NB4 (cell line): ENCODE measurements around the gene TMEM240.
"Not testable (repeated sequence)": the region's sequence is repeated elsewhere in the genome, so short reads cannot be mapped to it uniquely, and the experiment has no call there.

Experiments used
- POLR2A ChIP-seq: IDR thresholded peaks from 2 replicates; pipeline ENCODE4 v1.6.1; 2011; ENCODE audit warnings: mild to moderate bottlenecking; ENCODE audit not compliant: insufficient read length; ENCODE audit errors: extremely low read depth
- TF ChIP-seq, protein P1 (sequence below): IDR thresholded peaks from one replicate; pipeline ENCODE4 v1.5.1; 2012; ENCODE audit warnings: low read depth, low read length

- TF ChIP-seq, protein P1, sequence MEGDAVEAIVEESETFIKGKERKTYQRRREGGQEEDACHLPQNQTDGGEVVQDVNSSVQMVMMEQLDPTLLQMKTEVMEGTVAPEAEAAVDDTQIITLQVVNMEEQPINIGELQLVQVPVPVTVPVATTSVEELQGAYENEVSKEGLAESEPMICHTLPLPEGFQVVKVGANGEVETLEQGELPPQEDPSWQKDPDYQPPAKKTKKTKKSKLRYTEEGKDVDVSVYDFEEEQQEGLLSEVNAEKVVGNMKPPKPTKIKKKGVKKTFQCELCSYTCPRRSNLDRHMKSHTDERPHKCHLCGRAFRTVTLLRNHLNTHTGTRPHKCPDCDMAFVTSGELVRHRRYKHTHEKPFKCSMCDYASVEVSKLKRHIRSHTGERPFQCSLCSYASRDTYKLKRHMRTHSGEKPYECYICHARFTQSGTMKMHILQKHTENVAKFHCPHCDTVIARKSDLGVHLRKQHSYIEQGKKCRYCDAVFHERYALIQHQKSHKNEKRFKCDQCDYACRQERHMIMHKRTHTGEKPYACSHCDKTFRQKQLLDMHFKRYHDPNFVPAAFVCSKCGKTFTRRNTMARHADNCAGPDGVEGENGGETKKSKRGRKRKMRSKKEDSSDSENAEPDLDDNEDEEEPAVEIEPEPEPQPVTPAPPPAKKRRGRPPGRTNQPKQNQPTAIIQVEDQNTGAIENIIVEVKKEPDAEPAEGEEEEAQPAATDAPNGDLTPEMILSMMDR, result not testable (repeated sequence)
- TF ChIP-seq POLR2A, result not testable (repeated sequence)
Observed at GRCh38 chr1:1514376-1514775, 26.0 kb downstream of the TMEM240 start.
